ENCODE measurements around the gene COG3.
A peak's percentile ranks its signal among the peaks of the same experiment; 100 is the strongest.

The COG3 gene

DNA sequence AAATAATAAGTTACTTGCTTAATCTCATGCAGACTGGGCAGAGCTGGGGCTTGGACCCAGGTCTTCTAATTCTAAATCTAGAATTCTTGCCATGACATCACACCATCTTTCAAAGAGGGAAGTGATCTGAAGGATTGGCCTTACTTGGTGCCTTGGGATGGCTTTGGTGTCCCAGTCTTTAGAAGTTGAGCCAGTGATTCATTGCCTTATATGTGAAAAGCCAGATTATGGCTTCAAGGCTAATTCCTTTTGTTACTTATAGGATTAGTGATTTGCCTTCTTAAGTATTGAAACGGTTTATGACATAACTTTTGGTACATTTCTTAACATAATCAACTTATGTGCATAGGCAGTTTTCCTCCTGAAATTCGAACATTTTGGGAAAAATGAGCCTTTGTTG is 14.9 kb downstream of the COG3 start:
- H3K4me3 ChIP-seq (ENCODE audit: low read depth, low read length), result no peak overlapping the region
- H3K27me3 ChIP-seq (replicated peaks), result no peaks in the 10 kb centered on the region
- TF ChIP-seq, protein P1, sequence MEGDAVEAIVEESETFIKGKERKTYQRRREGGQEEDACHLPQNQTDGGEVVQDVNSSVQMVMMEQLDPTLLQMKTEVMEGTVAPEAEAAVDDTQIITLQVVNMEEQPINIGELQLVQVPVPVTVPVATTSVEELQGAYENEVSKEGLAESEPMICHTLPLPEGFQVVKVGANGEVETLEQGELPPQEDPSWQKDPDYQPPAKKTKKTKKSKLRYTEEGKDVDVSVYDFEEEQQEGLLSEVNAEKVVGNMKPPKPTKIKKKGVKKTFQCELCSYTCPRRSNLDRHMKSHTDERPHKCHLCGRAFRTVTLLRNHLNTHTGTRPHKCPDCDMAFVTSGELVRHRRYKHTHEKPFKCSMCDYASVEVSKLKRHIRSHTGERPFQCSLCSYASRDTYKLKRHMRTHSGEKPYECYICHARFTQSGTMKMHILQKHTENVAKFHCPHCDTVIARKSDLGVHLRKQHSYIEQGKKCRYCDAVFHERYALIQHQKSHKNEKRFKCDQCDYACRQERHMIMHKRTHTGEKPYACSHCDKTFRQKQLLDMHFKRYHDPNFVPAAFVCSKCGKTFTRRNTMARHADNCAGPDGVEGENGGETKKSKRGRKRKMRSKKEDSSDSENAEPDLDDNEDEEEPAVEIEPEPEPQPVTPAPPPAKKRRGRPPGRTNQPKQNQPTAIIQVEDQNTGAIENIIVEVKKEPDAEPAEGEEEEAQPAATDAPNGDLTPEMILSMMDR (IDR thresholded peaks at IDR 0.05; ENCODE audit: low read depth, low read length, missing control alignments), result no peak
- H3K36me3 ChIP-seq (replicated peaks), result peaks cover 15% of the 10 kb centered on the region
- no peak overlapping the region for H3K27ac ChIP-seq
- DNase-seq, result no peak
- in situ Hi-C loops (cut with HindIII; ENCODE audit: low pct_ligation_motif_present, low sequenced_read_pairs), result no loop called here

DNA sequence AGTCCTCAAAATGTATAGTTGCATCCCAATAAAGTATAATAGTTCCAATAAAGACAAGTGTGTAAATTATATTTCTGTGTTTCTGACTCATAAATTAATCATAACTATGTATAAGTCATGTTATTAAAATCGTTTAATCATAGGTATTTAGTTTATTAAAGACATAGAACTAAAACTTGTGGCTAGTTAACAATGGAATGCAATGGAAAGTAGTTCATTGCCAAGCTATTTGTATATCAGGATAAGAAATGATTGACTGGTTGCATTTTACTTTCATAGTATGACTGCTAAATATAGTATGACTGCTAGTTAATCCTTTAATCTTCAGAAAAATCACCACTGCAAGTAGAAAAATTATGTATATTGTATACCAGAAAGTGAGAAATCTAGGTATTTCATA is 16.9 kb downstream of the COG3 start:
- no peak overlapping the region for H3K27ac ChIP-seq
- in situ Hi-C loops (cut with HindIII; ENCODE audit: low pct_ligation_motif_present, low sequenced_read_pairs), result no loop called here
- TF ChIP-seq, protein P1 (IDR thresholded peaks at IDR 0.05; ENCODE audit: low read depth, low read length, missing control alignments), result no peak
- H3K4me3 ChIP-seq (ENCODE audit: low read depth, low read length), result no peak overlapping the region
- H3K36me3 ChIP-seq (replicated peaks), result peaks cover 14% of the 10 kb centered on the region
- H3K27me3 ChIP-seq (replicated peaks), result no peaks in the 10 kb centered on the region
- DNase-seq, result no peak

DNA sequence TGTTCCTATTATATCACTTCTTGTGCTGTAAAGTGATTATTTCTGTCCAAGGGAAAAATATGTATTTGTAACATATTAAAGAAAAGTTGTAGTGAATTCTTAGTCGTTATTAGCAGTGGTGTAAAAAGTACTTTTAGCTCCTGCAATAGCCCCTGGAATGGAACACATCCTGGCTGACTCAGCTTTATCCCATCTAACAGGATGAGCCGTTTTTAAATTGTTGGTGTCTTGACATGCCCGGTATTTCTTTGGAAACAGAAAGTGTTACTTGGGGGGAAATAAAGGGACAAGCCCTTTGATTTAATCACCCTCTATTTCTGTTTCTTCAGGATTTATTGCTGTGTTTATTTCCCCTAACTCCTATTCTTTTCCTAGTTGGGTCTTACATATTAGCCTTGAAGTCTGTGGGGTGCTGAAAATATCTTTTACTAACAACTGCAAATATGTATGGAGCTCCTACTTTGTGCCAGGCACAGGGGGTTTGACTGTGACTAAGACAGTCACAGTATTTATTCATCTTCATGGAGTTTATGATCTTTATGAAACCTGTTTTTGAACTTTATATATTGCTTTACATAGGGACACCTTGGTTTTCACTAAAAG is 17.9 kb downstream of the COG3 start:
- Histone ChIP-seq H3K27ac (peak overlapping the region; percentile 33), H3K36me3 (replicated peaks) (peaks cover 16% of the 10 kb centered on the region)

DNA sequence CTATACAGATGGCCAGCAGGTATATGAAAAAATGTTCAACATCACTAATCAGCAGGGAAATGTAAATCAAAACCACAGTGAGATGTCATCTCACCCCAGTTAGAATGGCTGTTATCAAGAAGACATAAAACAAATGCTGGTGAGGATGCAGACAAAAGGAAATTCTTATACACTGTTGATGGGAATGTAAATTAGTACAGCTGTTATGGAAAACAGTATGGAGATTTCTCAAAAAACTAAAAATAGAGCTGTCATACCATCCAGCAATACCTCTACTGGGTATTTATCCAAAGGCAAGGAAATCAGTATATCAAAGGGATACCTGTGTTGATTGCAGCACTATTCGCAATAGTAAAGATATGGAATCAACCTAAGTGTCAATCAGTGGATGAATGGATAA is 22.9 kb downstream of the COG3 start:
- in situ Hi-C loops (cut with HindIII; ENCODE audit: low pct_ligation_motif_present, low sequenced_read_pairs), result no loop called here
- Histone ChIP-seq H3K36me3 (replicated peaks) (peaks cover 22% of the 10 kb centered on the region), H3K27me3 (replicated peaks) (no peaks in the 10 kb centered on the region), H3K27ac (no peak overlapping the region), H3K4me3 (ENCODE audit: low read depth, low read length) (no peak overlapping the region)
- TF ChIP-seq, protein P1 (IDR thresholded peaks at IDR 0.05; ENCODE audit: low read depth, low read length, missing control alignments), result no peak
- DNase-seq, result no peak

More for the DNA sequence above, 17.9 kb downstream of the COG3 start:
- TF ChIP-seq, protein P1 (IDR thresholded peaks at IDR 0.05; ENCODE audit: low read depth, low read length, missing control alignments), result no peak
- Histone ChIP-seq H3K27me3 (replicated peaks) (no peaks in the 10 kb centered on the region), H3K4me3 (ENCODE audit: low read depth, low read length) (no peak overlapping the region)
- DNase-seq, result no peak
- in situ Hi-C loops (cut with HindIII; ENCODE audit: low pct_ligation_motif_present, low sequenced_read_pairs), result no loop called here

DNA sequence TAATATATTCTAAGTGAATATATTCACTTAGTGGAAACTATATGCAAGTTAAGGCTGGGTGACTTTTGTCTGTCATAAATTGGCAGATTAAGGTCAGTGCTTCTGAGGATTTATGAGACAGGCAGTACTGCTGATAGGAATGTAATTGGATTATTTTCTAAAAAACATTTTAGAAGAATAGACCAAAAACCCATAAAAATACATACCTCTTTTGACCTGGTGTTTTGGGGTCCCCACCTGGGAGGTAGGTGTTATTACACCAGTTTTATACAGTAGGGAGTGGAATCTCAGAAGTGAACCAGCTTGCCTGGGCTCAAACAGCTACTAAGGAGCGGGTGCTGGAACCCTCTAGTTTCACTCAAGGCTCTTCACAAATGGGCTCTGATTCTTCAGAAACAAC is 25.3 kb downstream of the COG3 start:
- no peak overlapping the region for H3K27ac ChIP-seq
- H3K4me3 ChIP-seq (ENCODE audit: low read depth, low read length), result no peak overlapping the region
- DNase-seq, result no peak
- TF ChIP-seq, protein P1 (IDR thresholded peaks at IDR 0.05; ENCODE audit: low read depth, low read length, missing control alignments), result no peak
- no peaks in the 10 kb centered on the region for H3K27me3 ChIP-seq (replicated peaks)
- in situ Hi-C loops (cut with HindIII; ENCODE audit: low pct_ligation_motif_present, low sequenced_read_pairs), result no loop called here
- H3K36me3 ChIP-seq (replicated peaks), result peaks cover 22% of the 10 kb centered on the region

DNA sequence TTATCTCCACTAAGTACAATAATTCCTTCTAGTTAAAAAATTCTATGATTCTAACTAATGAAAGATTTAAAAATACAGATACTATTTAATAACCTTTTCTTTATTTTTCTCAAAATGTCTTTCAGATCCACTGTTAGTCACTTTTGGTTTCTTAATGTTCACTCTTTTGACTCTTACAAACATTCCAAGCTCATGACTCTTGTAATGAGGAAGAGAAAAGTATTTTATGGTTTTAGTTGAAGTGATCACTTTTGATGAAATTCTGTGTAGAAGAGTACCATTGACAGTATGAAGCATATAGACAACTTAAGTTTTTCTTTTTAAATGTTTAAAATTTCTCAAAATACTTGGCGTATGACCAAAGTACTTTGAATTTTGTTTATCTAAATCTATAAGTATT is 27.8 kb downstream of the COG3 start:
- Histone ChIP-seq H3K36me3 (replicated peaks) (peaks cover 28% of the 10 kb centered on the region), H3K27ac (peak overlapping the region; percentile 25), H3K4me3 (ENCODE audit: low read depth, low read length) (no peak overlapping the region), H3K27me3 (replicated peaks) (no peaks in the 10 kb centered on the region)
- TF ChIP-seq, protein P1 (IDR thresholded peaks at IDR 0.05; ENCODE audit: low read depth, low read length, missing control alignments), result no peak
- DNase-seq, result no peak
- in situ Hi-C loops (cut with HindIII; ENCODE audit: low pct_ligation_motif_present, low sequenced_read_pairs), result no loop called here
